Medulla oblongata (tissue), 1 donor: Measurements from ENCODE around the gene SLC35A2.

Experiments used
- DNase-seq: peaks from one replicate; pipeline ENCODE4 v3.0.0-alpha.2; 2015; ENCODE audit errors: extremely low spot score

The SLC35A2 gene

DNA sequence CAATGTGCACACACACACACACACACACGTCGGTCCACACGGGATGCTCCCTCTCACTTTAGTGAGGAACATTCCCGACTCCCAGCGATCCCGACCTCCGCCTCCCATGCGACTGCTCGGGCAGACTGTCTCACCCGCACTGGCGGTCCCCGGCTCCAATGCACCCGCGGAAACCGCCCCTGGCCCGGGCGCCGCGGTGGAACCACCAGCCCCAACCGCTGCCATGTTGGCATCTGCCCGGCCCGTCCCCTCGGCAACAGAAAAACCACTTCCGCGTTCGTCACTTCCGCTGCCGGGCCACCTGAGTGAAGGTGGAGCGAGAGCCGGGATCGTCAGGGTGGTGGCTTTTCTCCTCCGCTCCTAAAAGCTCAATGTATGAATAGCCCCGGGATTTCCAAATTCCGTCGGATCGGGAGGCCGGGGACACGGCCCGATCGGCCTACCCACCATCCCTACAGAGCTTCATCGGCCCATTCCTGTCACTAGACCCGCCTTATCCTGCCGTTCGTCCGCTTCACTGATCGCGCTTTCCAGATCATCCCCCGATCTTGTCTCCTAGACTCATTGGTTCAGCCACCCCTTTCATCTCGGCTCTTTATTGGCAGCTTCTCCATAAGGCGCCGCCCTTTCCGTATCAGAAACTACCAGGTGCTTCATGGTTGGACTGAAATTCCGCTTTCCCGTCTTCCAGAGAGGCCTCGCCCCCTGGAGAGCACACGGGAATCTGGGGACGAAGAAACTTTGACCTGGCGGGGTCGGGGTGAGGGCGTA is at the start of gene SLC35A2:
Gene SLC35A2 (minus strand): TSS at position 235 of the 771 bp plus-strand sequence. CDS start 10 bp downstream, at position 225.
- DNase-seq = peak; percentile 78

DNA sequence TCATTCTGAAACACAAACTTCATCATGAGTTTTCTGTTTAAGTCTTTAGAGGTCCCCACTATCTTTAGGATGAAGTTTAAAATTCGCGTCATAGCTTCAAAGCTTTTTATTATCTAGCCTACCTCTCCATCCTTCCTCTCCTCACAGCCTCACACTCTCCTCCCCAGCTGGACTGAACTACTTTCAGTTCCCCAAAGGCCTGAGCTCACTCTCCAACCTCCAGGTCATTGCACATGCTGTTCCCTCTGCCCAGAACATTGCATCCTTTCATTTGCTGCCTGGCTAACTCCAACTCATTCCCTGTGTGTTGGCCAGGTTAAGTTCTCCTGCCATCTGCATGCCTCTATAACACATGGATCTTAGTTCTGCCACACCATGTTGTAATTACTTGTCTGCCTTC is 48.8 kb upstream of the SLC35A2 start:
- peak; percentile 43 for DNase-seq

DNA sequence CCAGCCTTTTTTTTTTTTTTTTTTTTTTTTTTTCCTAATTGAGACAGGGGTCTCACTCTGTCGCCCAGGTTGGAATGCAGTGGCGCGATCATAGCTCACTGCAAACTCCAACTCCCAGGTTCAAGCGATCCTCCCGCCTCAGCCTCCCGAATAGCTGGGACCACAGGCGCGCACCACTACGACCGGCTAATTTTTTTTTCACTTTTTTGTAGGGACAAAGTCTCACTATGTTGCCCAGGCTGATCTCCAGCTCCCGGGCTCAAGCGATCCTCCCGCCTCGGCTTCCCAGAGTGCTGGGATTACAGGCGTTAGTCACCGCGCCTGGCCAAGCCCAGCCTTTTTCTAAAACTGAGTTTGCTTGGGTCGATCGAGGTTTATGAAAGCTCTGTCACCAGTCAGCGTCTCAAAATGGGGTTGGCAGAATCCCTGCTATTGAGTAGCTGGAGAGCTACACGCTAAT is 47.2 kb upstream of the SLC35A2 start:
- DNase-seq = peak; percentile 22

DNA sequence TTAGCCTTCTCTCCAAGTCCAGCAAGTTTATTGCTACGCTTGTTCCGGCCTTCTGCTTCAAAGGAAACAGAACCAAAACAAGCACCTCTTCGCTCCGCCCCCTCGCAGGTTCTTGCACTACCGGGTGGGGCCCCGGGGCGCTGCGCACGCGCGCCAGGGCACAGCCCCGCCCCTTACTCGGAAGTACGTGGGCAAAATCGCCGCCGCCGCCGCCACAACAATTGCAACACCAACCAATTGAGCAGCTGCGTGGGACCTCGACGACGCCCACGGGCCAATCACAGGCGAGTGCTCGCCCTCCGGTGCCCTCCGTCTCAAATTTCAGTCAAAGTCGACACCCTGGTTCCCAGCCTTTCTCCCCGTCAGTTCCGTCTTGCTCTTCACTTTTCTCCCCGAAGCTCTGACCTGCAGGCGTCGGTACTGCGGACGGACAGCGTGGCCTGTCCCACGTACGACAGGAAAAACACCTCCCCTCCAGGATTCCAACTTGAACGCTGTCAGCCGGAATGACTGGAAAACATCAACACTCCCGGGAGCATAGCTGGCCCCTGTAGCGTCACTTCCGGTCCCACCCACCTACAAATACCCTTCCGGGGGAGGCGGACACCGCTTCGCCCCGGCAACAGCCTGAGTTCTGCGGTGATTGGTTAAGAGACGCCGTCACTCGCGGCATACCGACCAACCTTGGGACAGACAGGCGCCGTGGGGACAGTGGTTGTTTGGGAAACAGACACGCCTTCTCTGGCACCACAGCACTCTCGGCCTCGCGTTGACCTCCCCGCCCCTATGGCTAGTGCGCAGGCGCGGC is 46.6 kb upstream of the SLC35A2 start:
- peak; percentile 97 for DNase-seq

DNA sequence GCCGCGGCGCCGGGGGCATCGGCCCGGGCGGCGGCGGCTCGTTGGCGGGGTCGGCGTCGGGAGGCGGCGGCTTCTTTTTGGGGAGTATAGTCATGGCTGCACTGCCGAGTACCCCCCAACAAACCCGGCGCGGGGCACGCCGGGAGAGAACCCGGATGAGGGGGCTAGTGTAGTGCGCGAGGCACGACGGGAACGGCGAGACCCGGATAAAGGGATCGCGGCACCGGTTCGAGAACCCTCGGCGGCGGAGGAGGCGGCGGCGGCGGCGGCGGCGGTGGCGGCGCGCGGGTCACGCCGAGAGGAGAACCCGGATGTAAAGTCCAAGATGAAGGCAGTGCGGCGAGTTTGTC is 46.0 kb upstream of the SLC35A2 start, which contains the start of gene OTUD5:
Gene OTUD5 (minus strand): TSS at position 131 of the 350 bp plus-strand sequence. CDS start 37 bp downstream, at position 94.
- peak; percentile 50 for DNase-seq

DNA sequence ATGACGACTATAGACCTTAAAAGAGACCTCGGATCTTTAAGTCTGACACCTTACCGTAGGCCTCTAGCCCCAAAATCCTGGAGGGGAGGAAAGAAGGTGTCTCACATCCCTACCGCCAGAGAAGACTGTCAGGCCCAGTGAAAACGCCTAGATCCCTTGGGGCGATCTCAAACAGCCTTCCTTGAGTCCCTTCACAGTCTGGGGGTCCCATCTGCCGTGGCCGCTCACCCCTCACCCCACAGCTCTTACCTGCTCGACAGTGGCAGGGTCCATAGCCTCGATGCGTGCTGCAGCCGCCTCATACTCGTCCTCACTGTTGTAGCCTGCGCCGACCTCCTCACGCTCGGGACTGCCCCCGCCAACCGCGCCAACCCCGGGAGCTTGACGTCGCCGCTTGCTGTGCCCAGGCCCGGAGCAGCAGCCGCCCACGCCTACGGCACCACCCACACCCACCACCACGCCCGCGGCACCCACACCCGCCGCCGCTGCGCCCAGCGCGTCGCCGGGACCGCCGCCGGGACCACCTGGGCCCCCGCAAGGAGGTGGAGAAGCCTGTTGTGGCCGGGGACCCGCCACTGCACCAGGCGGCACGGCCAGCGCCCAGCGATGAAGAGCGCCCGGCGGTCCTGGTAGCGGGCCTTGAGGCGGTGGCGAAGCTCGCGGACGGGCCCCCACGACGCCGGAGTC is 45.4 kb upstream of the SLC35A2 start:
- no peak for DNase-seq

DNA sequence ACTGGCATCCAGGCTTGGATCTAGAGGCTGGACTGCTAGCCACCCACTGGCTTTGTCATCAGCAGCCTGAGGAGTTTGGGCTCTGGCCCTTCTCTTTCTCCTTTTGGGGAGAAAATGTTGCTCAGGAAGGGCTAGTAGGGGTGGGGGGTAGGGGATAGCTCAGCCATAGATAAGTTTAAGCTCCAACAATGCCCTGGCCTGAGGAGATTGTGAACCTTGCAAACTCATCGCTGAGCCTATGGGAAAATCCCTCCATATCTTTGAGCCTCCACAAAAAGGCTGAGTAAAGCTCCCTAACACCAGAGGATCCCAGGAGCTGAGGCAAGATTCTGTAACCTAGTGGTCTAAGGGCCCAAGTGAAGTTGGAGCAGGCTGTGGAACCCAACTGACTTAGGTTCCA is 37.1 kb upstream of the SLC35A2 start:
- DNase-seq = no peak

DNA sequence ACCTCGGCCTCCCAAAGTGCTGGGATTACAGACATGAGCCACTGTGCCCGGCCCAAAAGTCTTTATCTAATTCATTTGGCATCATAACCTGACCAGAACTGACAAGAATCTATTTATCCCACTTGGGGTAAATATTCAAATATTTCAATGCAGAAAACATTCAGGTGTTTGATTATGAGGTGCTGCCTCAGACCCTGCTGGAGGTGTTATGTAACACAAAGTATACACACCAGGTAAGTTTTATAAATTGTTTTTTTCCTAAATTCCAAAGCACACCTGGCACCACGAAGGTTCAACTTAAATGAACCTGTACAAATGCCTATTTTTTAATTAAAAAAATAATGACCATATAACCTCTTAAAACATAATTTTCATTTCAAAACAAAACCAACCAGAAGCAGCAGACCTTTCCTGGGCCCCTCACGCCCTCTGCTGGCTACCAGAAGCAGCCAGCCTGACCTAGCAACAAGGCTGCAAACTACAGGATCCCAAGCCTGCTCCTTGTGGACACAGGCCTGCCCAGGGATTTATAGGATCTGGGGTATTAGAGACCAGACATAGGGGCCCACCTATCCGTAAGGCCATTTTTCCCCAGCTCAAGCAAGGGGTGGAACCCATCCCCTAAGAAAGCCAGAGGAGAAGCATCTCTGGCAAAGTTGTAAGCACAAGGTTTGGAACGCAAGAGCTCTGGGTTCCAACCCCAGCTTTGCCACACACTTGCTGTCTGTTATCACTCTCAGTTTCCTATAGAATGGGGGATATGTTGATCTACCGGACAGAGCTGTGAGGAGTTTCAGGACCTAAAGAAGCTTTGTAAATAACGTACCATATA is 34.3 kb upstream of the SLC35A2 start:
- DNase-seq = peak; percentile 20

DNA sequence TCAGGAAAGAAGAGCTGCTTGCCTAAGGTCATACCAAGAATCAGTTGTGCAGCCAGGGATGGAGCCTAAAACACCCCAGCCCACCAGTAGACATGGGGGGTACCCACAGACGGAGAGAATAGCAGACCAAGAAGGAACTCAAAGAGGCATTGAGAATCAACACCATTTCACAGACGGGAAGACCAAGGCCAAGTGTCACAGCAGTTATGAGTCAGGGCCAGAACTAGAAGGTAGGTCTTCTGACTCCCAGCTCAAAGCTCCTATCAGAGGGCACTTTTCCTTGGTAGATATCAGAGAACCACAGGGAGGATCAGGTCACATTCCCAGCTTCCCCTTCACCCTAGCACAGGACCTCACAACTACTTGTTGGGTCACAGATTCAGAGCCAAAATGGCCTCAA is 31.4 kb upstream of the SLC35A2 start:
- DNase-seq = no peak

DNA sequence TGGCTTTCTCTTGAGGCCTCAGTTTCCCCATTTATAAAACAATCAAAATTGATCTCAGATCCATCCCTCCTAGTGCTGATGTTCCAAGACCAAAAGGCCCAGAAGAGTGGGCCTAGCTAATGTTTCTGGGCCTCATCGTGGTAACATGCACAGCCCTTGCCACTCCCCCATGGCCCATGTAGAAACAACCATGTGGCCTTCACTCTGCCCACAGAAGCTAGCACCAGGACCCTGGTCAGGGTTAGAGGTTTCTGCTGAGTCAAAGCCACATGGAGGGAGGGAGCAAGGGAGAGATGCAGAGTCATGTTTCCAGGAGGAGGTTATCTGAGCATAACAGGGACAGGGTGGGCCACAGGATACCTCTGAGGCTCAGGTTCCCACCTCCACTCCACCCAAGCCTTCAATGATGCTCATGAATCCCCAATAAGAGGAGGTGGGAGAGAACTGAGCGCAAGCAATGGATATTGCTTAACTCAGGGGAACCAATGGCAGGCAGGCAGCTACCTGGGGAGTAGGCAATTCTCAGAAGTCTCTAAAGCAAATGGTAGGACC is 29.0 kb upstream of the SLC35A2 start:
- no peak for DNase-seq

DNA sequence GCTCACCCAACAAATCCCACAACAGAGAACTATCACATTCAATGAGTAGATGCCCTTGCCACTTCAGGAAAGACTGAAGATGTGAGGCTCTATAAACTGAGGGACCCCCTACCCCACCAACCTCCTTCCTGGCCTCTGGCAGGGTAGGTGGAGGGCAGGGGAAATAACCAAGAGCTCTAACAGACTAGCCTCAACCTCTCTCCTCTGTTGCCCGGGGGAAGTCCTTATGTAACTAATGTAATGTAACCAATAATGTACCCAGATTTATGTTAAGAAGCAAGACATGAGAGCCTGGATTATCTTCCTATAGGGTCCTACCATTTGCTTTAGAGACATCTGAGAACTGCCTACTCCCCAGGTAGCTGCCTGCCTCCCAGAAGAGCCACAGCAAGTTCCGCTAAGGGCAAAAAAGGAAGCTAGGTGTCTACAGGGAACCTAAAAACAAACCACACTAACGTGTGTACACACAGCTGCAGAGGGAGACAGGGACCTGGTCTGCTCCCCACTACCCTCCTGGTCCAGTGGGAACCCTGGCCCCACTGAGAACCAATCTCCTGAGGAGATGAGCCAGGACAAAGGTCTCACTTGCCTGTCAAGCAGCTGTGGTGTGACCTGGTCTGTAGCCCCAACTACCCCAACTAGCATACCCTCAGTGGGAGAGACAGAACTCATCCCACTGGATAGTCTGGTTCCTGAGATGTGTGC is 28.2 kb upstream of the SLC35A2 start:
- DNase-seq = no peak

DNA sequence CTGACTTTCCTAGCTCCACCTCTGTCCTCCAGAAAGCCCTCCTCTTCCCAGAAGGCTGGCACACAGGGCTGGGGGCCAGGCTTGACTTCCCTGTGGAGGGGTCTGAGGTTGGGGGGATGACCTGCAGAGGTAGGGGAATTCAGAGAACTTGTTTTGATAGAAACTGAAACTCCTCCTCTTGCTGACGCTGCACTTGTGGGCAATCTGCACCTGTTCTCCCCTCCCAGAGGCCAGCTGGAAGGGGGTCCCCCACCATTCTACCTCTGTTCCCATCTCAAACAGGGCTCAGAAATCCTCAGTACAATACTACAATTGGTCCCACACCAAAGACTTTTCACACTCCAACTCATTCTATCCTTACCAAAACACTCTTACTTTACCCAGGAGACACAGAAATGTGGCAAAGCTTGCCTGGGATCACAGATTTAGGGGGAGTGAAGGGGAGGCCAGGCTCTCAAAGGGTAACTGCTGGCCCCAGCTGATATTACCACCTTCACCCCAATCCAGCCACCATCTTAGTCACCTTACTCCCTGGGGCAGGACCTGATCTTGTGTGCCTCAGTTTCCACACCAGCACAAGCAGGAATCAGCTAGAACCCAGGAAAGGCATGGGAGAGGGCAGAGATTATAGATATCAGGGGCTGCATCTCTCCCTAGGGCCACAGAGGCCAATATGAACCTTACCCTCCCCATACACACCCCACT is 27.4 kb upstream of the SLC35A2 start:
- no peak for DNase-seq

DNA sequence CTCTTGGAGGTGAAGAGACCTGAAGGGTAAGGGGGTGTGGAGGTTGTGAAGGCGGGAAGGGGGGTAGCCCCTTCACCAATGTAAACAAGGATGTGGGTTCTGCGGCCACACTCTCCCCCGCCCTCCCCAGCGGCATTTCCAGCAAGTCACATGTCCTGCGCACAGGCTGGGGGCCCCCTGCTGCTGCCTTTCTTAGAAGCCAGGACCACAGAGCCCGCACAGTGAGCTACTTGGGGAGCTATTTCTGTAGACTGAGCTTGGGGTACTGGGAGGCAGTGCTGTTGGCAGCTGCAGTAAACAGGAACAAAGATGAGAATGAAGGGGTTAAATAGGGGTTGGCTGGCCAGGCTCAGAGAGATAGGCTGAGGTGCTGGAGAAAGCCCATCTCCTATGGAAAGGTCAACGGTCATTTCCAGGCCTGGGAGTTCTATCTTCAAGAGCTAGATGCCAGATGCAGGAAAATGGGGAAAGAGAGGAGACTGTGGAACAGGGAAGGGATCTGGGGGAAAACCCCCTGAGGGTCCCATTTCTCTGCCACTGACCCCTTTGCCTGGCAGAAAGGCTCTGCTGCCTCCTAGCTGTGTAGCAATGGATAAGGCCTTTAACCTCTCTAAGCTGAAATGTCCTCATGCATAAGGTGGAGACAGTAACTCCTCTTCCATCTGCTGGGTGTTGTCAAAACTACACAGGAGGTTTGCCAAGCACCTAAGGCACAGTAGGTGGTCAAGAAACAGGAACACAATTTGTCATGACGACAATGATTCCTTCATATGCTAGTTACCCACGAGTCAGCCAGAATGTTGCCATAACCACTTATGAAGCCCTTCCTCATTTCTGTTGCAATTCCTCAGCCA is 25.8 kb upstream of the SLC35A2 start:
- DNase-seq = peak; percentile 34

DNA sequence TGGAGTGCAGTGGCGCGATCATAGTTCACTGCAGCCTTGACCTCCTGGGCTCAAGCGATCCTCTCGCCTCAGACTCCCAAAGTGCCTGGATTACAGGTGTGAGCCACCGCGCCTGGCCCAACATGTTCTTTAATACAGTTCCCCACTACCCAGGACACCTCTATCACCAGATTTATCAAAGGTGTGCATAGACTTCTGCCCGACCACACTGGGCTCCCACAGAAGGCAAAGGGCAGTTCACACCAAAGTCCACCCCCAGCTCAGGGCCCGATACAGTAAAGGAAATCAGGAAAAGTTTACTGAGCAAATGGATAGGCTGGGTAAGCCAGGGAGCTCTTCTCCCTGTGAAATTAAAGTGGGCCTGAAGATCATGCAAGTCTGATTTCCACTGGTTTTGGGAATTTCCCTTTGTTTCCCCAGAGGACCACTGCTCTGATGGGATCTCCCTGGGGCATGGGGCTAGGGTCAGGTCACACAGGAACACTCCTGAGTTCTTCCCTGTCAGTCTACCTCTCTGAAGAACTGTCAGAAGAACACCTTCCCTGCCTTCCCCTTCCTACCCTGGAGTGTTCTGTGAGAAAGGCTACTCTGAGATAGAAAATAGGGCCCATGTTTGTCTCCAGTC is 25.1 kb upstream of the SLC35A2 start:
- DNase-seq = no peak

DNA sequence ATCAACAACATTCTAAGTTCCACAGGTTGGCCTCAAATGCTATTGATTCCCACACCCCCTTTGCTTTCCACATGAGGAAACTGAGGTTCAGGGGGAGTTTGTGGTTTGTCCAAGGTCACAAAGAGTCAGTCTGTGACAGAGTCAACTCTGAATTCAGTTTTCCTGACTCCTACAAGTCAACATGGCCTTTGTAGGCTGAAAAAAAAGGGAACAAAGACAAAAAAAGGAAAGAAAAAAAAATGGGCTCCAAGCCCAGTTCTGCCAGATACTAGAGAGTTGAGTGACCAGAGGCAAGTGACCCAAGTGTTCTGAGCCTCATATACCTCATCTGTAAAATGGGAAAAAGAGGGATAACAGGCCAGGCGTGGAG is 23.8 kb upstream of the SLC35A2 start:
- DNase-seq = no peak

DNA sequence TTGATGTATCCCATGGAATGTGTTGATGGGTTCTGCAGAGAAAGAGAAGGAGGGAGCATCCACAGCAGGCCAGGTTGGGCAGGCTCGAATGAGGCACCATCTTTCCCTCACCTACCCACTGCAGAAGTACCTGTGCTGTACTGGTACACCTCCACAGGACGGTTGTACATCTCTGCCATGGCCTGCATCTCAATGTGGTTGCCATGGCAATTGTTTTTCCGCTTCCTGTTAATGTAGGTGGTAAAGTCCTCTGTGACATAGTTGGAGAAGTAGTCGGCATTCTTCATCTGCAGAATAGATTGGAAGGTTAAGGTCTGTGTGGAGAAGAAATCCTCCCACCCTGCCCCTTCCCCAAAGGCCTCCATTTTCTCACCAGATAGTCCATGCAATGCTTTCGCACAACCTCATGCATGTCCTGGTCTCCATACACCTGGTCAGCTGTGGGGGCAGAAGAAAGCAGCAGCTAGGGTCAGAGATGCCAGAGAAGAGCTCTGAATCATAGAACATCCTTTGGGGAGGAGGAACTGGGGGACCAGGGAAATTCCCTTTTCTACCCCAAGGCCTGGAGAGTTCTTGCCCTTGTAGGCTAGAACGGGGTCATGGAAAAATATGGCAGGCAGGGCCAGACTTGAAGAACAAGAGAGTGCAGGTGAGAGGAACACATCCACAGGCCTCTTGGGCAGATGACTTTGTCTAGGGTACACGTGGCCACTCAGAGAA is 23.3 kb upstream of the SLC35A2 start:
- no peak for DNase-seq

DNA sequence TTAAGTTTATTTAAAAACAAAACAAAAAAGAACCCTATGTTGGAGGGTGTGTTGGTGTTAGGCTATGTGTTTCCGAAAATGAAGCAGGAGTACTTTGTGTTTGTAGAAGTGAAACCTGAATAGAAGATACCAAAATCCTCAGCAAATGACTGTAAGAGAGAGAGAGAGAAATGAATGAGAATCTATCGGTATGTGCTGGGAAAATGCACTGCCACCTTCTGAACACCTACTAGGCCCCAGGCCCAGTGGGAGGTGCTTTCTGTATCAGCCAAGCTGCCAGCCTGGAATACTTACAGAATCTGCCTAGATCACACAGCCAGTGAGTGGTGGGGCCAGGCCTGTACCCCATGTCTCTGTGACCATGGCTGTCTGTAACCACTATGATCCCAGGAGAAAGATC is 22.3 kb upstream of the SLC35A2 start:
- no peak for DNase-seq
